ENCODE data around the gene IL17RC. TPM values are rescaled to one million over a fixed set of nuclear protein-coding genes. Genes with fewer than 3 reads are reported as not detected.

Gene IL17RC
- total and polyA plus RNA-seq, 2 of the 8 experiments (the other 6 are each of a cell fraction or from before 2014, with no cell fraction given) = 11.8 to 13.0 TPM

- Histone ChIP-seq H2AK5ac (ENCODE audit: low read depth, low read length) (no peak overlapping the region), H3K9me3 (ENCODE audit: insufficient read depth in 2 of 2, low read depth in 1 of 2, low read length in 1 of 2) (no peaks in the 10 kb centered on the region)
- CTCF ChIA-PET (ENCODE audit: partially characterized antibody) = no interaction called here
- TF ChIP-seq NRF1 (IDR thresholded peaks at IDR 0.05; ENCODE audit: low read depth, low read length) (no peak), MAX (IDR thresholded peaks at IDR 0.05) (no peak), CTCF (IDR thresholded peaks at IDR 0.05; ENCODE audit: control extremely low read depth in 1 of 3, insufficient read depth in 1 of 3, low read depth in 1 of 3, low read length in 3 of 3) (no peak), TCF12 (IDR thresholded peaks at IDR 0.05; ENCODE audit: low read depth, low read length) (no peak), TBP (IDR thresholded peaks at IDR 0.05; ENCODE audit: low read depth, low read length) (no peak), EZH2 (IDR thresholded peaks at IDR 0.05; ENCODE audit: low read depth, low read length, severe bottlenecking) (no peak), GTF2F1 (IDR thresholded peaks at IDR 0.05; ENCODE audit: borderline replicate concordance, low read depth, low read length) (no peak), RFX5 (IDR thresholded peaks at IDR 0.05; ENCODE audit: borderline replicate concordance, low read depth, low read length) (no peak), BCL11A (IDR thresholded peaks at IDR 0.05; ENCODE audit: low read depth in 2 of 2, low read length in 2 of 2) (no peak), JUN (IDR thresholded peaks at IDR 0.05; ENCODE audit: low read depth, low read length) (no peak), CHD2 (IDR thresholded peaks at IDR 0.05; ENCODE audit: low read length) (no peak), POU5F1 (IDR thresholded peaks at IDR 0.05; ENCODE audit: low read depth, low read length) (no peak)
Measured at GRCh38 chr3:9899289-9899791, 17.6 kb upstream of the IL17RC start.

More at GRCh38 chr3:9899289-9899791, 17.6 kb upstream of the IL17RC start:
- Histone ChIP-seq H4K5ac (ENCODE audit: insufficient read length, low read depth, low read length) (no peak overlapping the region), H2BK20ac (ENCODE audit: low read length) (no peak overlapping the region), H3K23ac (ENCODE audit: insufficient read length) (no peak overlapping the region), H4K20me1 (replicated peaks in 1 of 2; ENCODE audit: control insufficient read depth in 1 of 2, insufficient read depth in 2 of 2, low read length in 2 of 2) (no peaks in the 10 kb centered on the region), H2BK12ac (ENCODE audit: low read depth, low read length) (no peak overlapping the region), H3K14ac (ENCODE audit: insufficient read length) (no peak overlapping the region), H3K4me3 (ENCODE audit: extremely low read depth in 1 of 4, insufficient read depth in 2 of 4, low read depth in 3 of 4, low read length in 4 of 4) (no peak overlapping the region), H2BK120ac (replicated peaks; ENCODE audit: low read depth, low read length) (no peak overlapping the region), H3K4me2 (ENCODE audit: insufficient read depth in 1 of 2, low read depth in 2 of 2, low read length in 2 of 2) (no peak overlapping the region), H3K79me2 (ENCODE audit: control insufficient read depth in 1 of 2, insufficient read depth in 2 of 2, low read length in 2 of 2) (no peaks in the 10 kb centered on the region), H2AFZ (ENCODE audit: low read length) (no peak overlapping the region), H2BK5ac (ENCODE audit: low read depth, low read length) (no peak overlapping the region), H4K91ac (replicated peaks; ENCODE audit: insufficient read length, low read length) (no peak overlapping the region), H3K36me3 (ENCODE audit: control insufficient read depth in 2 of 4, insufficient read depth in 4 of 4, low read length in 3 of 4) (no peaks in the 10 kb centered on the region), H3K23me2 (ENCODE audit: low read depth, low read length) (no peaks in the 10 kb centered on the region), H3K4ac (replicated peaks; ENCODE audit: insufficient read length, low read depth, low read length) (no peak overlapping the region), H2BK15ac (ENCODE audit: low read length) (no peak overlapping the region), H4K8ac (ENCODE audit: extremely low read depth, insufficient read depth, low read length) (no peak overlapping the region), H3K9ac (replicated peaks in 1 of 4; ENCODE audit: extremely low read depth in 1 of 4, low read depth in 3 of 4, low read length in 3 of 4) (no peak overlapping the region), H3K18ac (ENCODE audit: extremely low read depth, low read length) (no peak overlapping the region), H3K56ac (replicated peaks; ENCODE audit: insufficient read length, low read depth, low read length) (no peak overlapping the region), H3K4me1 (replicated peaks in 1 of 4; ENCODE audit: control insufficient read depth in 3 of 4, insufficient read depth in 4 of 4, low read length in 3 of 4) (peaks cover 5 to 14% (median 11%) of the 10 kb centered on the region in 4 experiments), H3K79me1 (ENCODE audit: low read depth, low read length) (no peaks in the 10 kb centered on the region), H3K27me3 (replicated peaks in 1 of 4; ENCODE audit: control insufficient read depth in 3 of 4, extremely low read depth in 1 of 4, insufficient read depth in 3 of 4, low read length in 3 of 4) (no peaks in the 10 kb centered on the region), H3K27ac (ENCODE audit: low read depth, low read length) (no peak overlapping the region)
- DNase-seq (ENCODE audit: low read depth in 1 of 2, low spot score in 2 of 2) = no peak
- WGBS, 2 experiments (ENCODE audit: extremely low coverage in 1 of 2, insufficient coverage in 1 of 2, insufficient read length in 1 of 2, insufficient replicate concordance in 2 of 2, low coverage in 1 of 2, low lambda C conversion rate in 2 of 2, missing lambda C conversion rate in 1 of 2) = 56% methylated on average over 3 of the region's 3 CpGs; no CpG with 5 or more reads in 1 of the 2 experiments
- FAIRE-seq = no peak
- POLR2A ChIA-PET (ENCODE audit: partially characterized antibody) = interaction anchor here (0.8 kb wide), 1 partner anchor 8 kb away, joined by 5 read pairs; the partner anchor contains the start of gene JAGN1
